HFFc6 (cell line): ENCODE data around the gene SDCBP2. TPM values are rescaled to one million over a fixed set of nuclear protein-coding genes. Genes with fewer than 3 reads are reported as not detected.

Experiments
- DNase-seq: peaks from one replicate; pipeline ENCODE4 v3.0.0-alpha.2; 2018
- H3K27ac Mint-ChIP-seq: 2 replicates; pipeline ENCODE4 v1.8.0; 2020; ENCODE audit warnings: mild to moderate bottlenecking, mixed read lengths
- H3K27me3 Mint-ChIP-seq: 2 replicates; pipeline ENCODE4 v1.8.0; 2021; ENCODE audit warnings: mild to moderate bottlenecking, moderate library complexity, mixed read lengths; ENCODE audit not compliant: insufficient read depth
- H3K36me3 Mint-ChIP-seq: 2 replicates; pipeline ENCODE4 v1.8.0; 2021; ENCODE audit warnings: low read depth, mixed read lengths
- H3K4me1 Mint-ChIP-seq: 2 replicates; pipeline ENCODE4 v1.8.0; 2020; ENCODE audit warnings: low read depth, mixed read lengths
- H3K4me3 Mint-ChIP-seq: 2 replicates; pipeline ENCODE4 v1.8.0; 2020; ENCODE audit warnings: mild to moderate bottlenecking, moderate library complexity, mixed read lengths
- H3K9me3 Mint-ChIP-seq: 2 replicates; pipeline ENCODE4 v1.8.0; 2020; ENCODE audit warnings: mild to moderate bottlenecking, mixed read lengths
- CTCF ChIP-seq: fragments of 200-600 bp; sonication (generic); IDR thresholded peaks from 2 replicates; pipeline ENCODE4 v1.5.0; 2021; ENCODE audit warnings: antibody characterized with exemption, mild to moderate bottlenecking
- total RNA-seq, 6 experiments: library from RNA; stranded (reverse); fragmentation: NEBNext Ultra II Directional; extraction: Animal tissue kit (Norgen Biotek cat#: 25700); gene quantifications; 2 replicates in 1 of 6; 3 replicates in 5 of 6; pipeline ENCODE4 v1.2.3, GENCODE V29; 2021

Gene SDCBP2
- total RNA-seq, 6 experiments from 2014 or later: 0.51 to 1.5 (median 0.76) TPM

- Mint-ChIP-seq H3K27me3 (peaks cover 2% of the 10 kb centered on the region; the same call in 1 of the 2 replicates), H3K9me3 (no peaks in the 10 kb centered on the region), H3K4me3 (0 out of 2 replicates have a peak overlapping the region, but pooled peaks have one; percentile 9), H3K27ac (peak overlapping the region; percentile 68), H3K36me3 (peaks cover 15% of the 10 kb centered on the region), H3K4me1 (peaks cover 44% of the 10 kb centered on the region)
- DNase-seq: no peak
- TF ChIP-seq CTCF: no peak
Measured at GRCh38 chr20:1336699-1337367, 7.9 kb upstream of the SDCBP2 start.

- peaks cover 15% of the 10 kb centered on the region for H3K36me3 Mint-ChIP-seq
- H3K27ac Mint-ChIP-seq: peak overlapping the region; percentile 68; the same call in 1 of the 2 replicates
- no peaks in the 10 kb centered on the region for H3K9me3 Mint-ChIP-seq
- H3K4me1 Mint-ChIP-seq: peaks cover 40% of the 10 kb centered on the region
- peaks cover 2% of the 10 kb centered on the region; the same call in 1 of the 2 replicates for H3K27me3 Mint-ChIP-seq
- DNase-seq: no peak
- H3K4me3 Mint-ChIP-seq: no peak overlapping the region
- TF ChIP-seq CTCF: no peak
Measured at GRCh38 chr20:1335961-1336698, 7.2 kb upstream of the SDCBP2 start.

GRCh38 chr20:1334761-1335160 lies 5.8 kb upstream of the SDCBP2 start:
- Mint-ChIP-seq H3K9me3 (no peaks in the 10 kb centered on the region), H3K27me3 (peaks cover 2% of the 10 kb centered on the region; the same call in 1 of the 2 replicates), H3K4me3 (no peak overlapping the region), H3K27ac (no peak overlapping the region), H3K36me3 (peaks cover 15% of the 10 kb centered on the region), H3K4me1 (peaks cover 37% of the 10 kb centered on the region)
- TF ChIP-seq CTCF: no peak
- no peak for DNase-seq

- Mint-ChIP-seq H3K4me1 (peaks cover 41% of the 10 kb centered on the region), H3K36me3 (peaks cover 19% of the 10 kb centered on the region), H3K27me3 (peaks cover 2% of the 10 kb centered on the region; the same call in 1 of the 2 replicates), H3K9me3 (no peaks in the 10 kb centered on the region), H3K27ac (no peak overlapping the region), H3K4me3 (no peak overlapping the region)
- TF ChIP-seq CTCF: no peak
- no peak for DNase-seq
Measured at GRCh38 chr20:1334370-1334731, 5.4 kb upstream of the SDCBP2 start.

GRCh38 chr20:1333462-1334369 lies 4.8 kb upstream of the SDCBP2 start:
- Mint-ChIP-seq H3K4me1 (peaks cover 42% of the 10 kb centered on the region), H3K27me3 (peaks cover 2% of the 10 kb centered on the region; the same call in 1 of the 2 replicates), H3K4me3 (no peak overlapping the region), H3K36me3 (peaks cover 20% of the 10 kb centered on the region), H3K9me3 (no peaks in the 10 kb centered on the region), H3K27ac (no peak overlapping the region)
- DNase-seq: no peak
- TF ChIP-seq CTCF: no peak
